ENCODE results near the gene FAM163B.

FAM163B gene

GRCh38 chr9:133546287-133546680 lies 62.9 kb downstream of the FAM163B start:
- DNase-seq (ENCODE audit: low read depth), result no peak
- TF ChIP-seq, protein P1, sequence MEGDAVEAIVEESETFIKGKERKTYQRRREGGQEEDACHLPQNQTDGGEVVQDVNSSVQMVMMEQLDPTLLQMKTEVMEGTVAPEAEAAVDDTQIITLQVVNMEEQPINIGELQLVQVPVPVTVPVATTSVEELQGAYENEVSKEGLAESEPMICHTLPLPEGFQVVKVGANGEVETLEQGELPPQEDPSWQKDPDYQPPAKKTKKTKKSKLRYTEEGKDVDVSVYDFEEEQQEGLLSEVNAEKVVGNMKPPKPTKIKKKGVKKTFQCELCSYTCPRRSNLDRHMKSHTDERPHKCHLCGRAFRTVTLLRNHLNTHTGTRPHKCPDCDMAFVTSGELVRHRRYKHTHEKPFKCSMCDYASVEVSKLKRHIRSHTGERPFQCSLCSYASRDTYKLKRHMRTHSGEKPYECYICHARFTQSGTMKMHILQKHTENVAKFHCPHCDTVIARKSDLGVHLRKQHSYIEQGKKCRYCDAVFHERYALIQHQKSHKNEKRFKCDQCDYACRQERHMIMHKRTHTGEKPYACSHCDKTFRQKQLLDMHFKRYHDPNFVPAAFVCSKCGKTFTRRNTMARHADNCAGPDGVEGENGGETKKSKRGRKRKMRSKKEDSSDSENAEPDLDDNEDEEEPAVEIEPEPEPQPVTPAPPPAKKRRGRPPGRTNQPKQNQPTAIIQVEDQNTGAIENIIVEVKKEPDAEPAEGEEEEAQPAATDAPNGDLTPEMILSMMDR (IDR thresholded peaks at IDR 0.05; ENCODE audit: insufficient read depth, low read depth, low read length, missing control alignments), result no peak
- no peak overlapping the region for H3K4me3 ChIP-seq (ENCODE audit: low read length)

DNA sequence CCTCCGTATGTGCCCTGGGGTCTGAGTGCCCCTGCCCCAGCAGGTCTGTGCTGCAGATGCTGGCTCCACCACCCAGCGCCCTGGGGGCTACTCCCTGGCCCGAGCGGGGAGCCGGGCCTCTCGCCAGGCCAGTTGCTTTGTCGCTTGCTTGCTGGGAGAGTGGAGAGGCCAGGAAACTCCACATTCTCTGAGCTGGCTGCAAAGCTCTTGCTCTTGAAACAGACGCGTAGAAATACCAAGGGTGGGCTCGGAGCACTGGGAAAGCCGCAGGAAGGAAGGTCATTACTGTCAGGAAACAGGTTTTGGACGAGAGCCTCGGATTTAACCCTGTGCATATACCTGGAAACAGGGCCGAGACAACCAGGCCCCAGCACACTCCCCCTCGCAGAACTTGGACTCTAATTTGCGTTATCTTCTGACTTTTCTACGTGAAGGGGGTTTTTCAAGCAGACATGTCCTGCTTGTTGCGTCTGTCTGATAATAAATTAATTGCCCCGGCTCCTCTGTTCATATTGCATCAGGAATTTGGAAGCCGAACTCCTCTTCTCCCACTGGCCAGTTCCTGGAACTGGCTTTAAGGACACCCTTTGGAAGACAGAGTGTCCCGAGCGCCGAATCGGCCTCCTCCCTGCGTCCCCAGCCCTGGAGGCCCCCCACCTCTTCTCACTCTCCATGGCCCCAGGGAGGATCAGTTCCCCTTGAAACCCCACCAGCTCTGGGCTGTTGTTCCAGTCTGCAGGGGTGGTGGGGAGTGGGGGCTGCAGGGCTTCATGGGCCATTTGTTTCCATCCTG lies 63.5 kb downstream of the FAM163B start:
- no peak overlapping the region for H3K4me3 ChIP-seq (ENCODE audit: low read length)
- no peak for DNase-seq (ENCODE audit: low read depth)
- TF ChIP-seq, protein P1 (IDR thresholded peaks at IDR 0.05; ENCODE audit: insufficient read depth, low read depth, low read length, missing control alignments), result no peak

DNA sequence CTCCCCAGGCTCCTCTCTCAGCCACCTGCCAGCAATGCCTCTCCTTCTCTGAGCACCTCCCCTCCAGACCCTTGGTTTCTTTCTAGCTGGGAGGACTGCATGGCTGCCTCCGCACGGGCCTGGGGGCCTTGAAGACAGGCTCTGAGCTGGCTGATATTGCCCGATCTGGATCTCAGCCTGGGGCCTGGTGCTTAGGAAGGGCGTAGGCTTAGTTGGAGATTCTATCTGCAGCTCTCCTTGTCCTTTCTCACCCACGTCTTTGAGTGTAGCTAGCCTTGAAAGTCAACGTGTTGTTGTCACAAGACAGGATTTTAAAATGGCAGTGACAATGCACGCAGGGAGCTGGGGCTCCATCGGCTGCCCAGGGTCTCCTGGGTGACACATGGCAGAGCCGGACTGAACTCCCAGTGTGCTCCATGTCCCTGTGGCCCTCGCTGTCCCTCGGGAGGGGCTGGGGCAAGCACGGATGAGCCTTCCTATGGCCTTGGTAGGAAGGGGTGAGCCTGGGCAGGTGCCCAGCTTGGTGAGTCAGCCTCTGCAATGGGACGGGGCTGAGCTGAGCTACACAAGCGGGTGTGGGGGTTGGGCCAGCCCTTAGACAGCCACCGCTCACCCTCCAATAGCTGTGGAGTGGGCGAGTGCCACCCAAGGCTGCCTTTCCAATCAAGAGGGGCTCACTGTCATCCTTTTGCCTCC lies 65.3 kb downstream of the FAM163B start:
- H3K4me3 ChIP-seq (ENCODE audit: low read length), result no peak overlapping the region
- DNase-seq (ENCODE audit: low read depth), result no peak

DNA sequence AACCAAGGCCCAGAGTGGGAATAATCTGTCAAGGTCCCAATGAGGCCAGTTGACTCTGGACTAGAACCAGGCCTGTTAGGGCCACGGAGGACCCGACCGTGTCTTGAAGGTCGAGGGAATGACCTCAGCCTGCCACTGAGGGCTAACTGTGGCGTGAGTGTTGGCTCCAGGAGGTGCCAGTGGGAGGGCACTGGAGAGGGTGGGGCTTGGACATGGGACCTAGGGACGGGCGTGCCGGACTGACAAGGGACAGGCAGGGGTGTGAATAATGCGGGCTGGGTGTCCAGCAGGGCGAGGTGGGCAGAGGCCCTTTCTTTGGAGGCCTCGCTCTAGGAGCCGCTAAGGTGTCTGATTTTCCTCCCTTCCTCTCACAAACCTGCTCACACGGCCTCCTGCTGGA lies 67.2 kb downstream of the FAM163B start:
- no peak overlapping the region for H3K4me3 ChIP-seq (ENCODE audit: low read length)
- TF ChIP-seq, protein P1 (IDR thresholded peaks at IDR 0.05; ENCODE audit: insufficient read depth, low read depth, low read length, missing control alignments), result no peak
- no peak for DNase-seq (ENCODE audit: low read depth)

More for the DNA sequence above, 65.3 kb downstream of the FAM163B start:
- TF ChIP-seq, protein P1 (IDR thresholded peaks at IDR 0.05; ENCODE audit: insufficient read depth, low read depth, low read length, missing control alignments), result no peak

DNA sequence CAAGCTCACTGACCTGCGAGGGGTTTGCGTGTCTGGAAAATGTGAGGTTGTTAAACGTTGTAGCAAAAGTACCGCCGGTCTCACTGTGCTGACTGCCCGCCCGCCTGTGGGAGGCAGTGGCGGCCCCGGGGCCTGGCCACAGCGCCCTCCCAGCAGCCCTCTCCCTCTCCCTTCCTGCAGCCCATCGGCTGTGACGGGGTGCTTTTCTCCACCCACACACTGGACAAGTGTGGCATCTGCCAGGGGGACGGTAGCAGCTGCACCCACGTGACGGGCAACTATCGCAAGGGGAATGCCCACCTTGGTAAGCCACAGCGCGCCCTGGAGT lies 68.5 kb downstream of the FAM163B start:
- no peak for DNase-seq (ENCODE audit: low read depth)
- H3K4me3 ChIP-seq (ENCODE audit: low read length), result no peak overlapping the region
- TF ChIP-seq, protein P1 (IDR thresholded peaks at IDR 0.05; ENCODE audit: insufficient read depth, low read depth, low read length, missing control alignments), result no peak

DNA sequence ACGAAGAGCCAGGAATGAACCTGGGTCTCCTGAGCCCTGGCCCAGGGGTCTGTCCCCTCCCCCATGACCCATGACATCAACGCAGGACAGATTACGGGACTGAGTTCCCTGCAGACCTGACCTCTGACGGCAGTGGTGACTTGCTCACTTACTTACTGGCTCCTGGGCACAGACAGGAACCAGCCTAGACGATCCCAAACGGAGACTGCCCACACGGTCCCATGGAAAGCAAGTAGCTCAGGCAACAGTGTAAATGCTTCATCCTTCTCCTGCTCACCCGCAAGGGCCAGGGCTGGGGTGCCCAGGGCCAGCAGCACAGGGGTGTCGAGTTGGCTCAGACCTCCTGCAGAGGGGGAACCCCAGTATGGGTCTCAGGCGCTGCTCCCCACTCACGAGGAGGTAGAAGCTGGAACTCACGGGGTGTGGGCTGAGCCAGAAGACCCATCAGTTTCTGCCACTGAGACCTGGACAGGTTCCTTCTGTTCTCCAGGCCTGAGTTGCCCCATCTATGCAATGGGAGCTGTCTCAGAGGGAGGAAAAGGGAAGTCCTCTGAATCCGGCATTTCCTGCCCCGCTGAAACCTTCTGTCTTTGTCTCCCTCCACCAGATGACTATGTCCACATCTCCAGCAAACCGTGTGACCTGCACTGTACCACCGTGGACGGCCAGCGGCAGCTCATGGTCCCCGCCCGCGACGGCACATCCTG lies 69.0 kb downstream of the FAM163B start:
- TF ChIP-seq, protein P1 (IDR thresholded peaks at IDR 0.05; ENCODE audit: insufficient read depth, low read depth, low read length, missing control alignments), result no peak
- DNase-seq (ENCODE audit: low read depth), result no peak
- no peak overlapping the region for H3K4me3 ChIP-seq (ENCODE audit: low read length)

All from epithelial cell of esophagus (primary cell).